SK-N-SH treated with all-trans-retinoic acid at 6 μM for 48 hours (cell line): Measurements from ENCODE around the gene SEC31A.

Experiments
- ATAC-seq: fragments of 200-7000 bp; cut with Tn5 transposase; 3 replicates; pipeline ENCODE4 v1.9.1; 2020; ENCODE audit warnings: mild to moderate bottlenecking, moderate library complexity
- ARNTL ChIP-seq: fragments of 450-650 bp; formaldehyde crosslinking; IDR thresholded peaks from 2 replicates; pipeline ENCODE4 v1.5.0; 2020; ENCODE audit warnings: low read depth, mild to moderate bottlenecking, moderate library complexity, borderline replicate concordance
- BACH2 ChIP-seq: fragments of 250-450 bp; sonication (Bioruptor Pico); IDR thresholded peaks from 2 replicates; pipeline ENCODE4 v1.9.0; 2021; ENCODE audit warnings: mild to moderate bottlenecking, borderline replicate concordance
- CREB5 ChIP-seq: fragments of 250-450 bp; sonication (Bioruptor Pico); IDR thresholded peaks from 2 replicates; pipeline ENCODE4 v1.5.1; 2020; ENCODE audit warnings: low read depth, mild to moderate bottlenecking, moderate library complexity
- CSRNP3 ChIP-seq: fragments of 250-450 bp; sonication (Bioruptor Pico); IDR thresholded peaks from 2 replicates; pipeline ENCODE4 v1.5.1; 2021; ENCODE audit warnings: mild to moderate bottlenecking, moderate library complexity
- GLIS3 ChIP-seq: fragments of 250-450 bp; sonication (Bioruptor Pico); IDR thresholded peaks from 2 replicates; pipeline ENCODE4 v1.5.0; 2020; ENCODE audit warnings: mild to moderate bottlenecking, moderate library complexity
- ISL1 ChIP-seq: fragments of 250-450 bp; sonication (Bioruptor Pico); IDR thresholded peaks from 2 replicates; pipeline ENCODE4 v2.1.2; 2022; ENCODE audit warnings: mild to moderate bottlenecking, moderate library complexity
- PPARA ChIP-seq: fragments of 250-450 bp; sonication (Bioruptor Pico); IDR thresholded peaks from 2 replicates; pipeline ENCODE4 v1.5.0; 2020; ENCODE audit warnings: mild to moderate bottlenecking, borderline replicate concordance
- RARB ChIP-seq: fragments of 250-450 bp; sonication (Bioruptor Pico); IDR thresholded peaks from 2 replicates; pipeline ENCODE4 v1.8.0; 2021; ENCODE audit warnings: mild to moderate bottlenecking, moderate library complexity
- SNAI2 ChIP-seq: fragments of 250-450 bp; sonication (Bioruptor Pico); IDR thresholded peaks from 2 replicates; pipeline ENCODE4 v1.5.0; 2020; ENCODE audit warnings: mild to moderate bottlenecking, moderate library complexity
- TCF4 ChIP-seq: fragments of 250-450 bp; sonication (Bioruptor Pico); IDR thresholded peaks from 2 replicates; pipeline ENCODE4 v1.8.0; 2021; ENCODE audit warnings: mild to moderate bottlenecking, moderate library complexity, borderline replicate concordance
- TOX ChIP-seq: fragments of 250-450 bp; sonication (Bioruptor Pico); IDR thresholded peaks from 2 replicates; pipeline ENCODE4 v1.8.0; 2021; ENCODE audit warnings: mild to moderate bottlenecking, moderate library complexity, borderline replicate concordance
- ZC3H10 ChIP-seq: fragments of 250-450 bp; sonication (Bioruptor Pico); IDR thresholded peaks from 2 replicates; pipeline ENCODE4 v1.5.1; 2021; ENCODE audit warnings: mild to moderate bottlenecking, moderate library complexity
- ZFP30 ChIP-seq: fragments of 450-650 bp; formaldehyde crosslinking; IDR thresholded peaks from 2 replicates; pipeline ENCODE4 v1.5.0; 2022; ENCODE audit warnings: mild to moderate bottlenecking, moderate library complexity
- ZNF565 ChIP-seq: fragments of 450-650 bp; formaldehyde crosslinking; conservative IDR thresholded peaks from 2 replicates; pipeline ENCODE4 v1.5.0; 2020; ENCODE audit warnings: low read depth, mild to moderate bottlenecking, moderate library complexity
- ZNF70 ChIP-seq: fragments of 450-650 bp; formaldehyde crosslinking; IDR thresholded peaks from 2 replicates; pipeline ENCODE4 v1.5.0; 2020; ENCODE audit warnings: mild to moderate bottlenecking, moderate library complexity
- ZNF8 ChIP-seq: fragments of 450-650 bp; formaldehyde crosslinking; IDR thresholded peaks from 2 replicates; pipeline ENCODE4 v1.5.0; 2020; ENCODE audit warnings: mild to moderate bottlenecking, moderate library complexity
- TF ChIP-seq, protein P1 (sequence below): fragments of 250-450 bp; sonication (Bioruptor Pico); IDR thresholded peaks from 2 replicates; pipeline ENCODE4 v1.5.0; 2020; ENCODE audit warnings: mild to moderate bottlenecking, moderate library complexity
- TF ChIP-seq, protein P2 (sequence below): fragments of 250-450 bp; sonication (Bioruptor Pico); IDR thresholded peaks from 2 replicates; pipeline ENCODE4 v1.8.0; 2020; ENCODE audit warnings: mild to moderate bottlenecking, moderate library complexity, borderline replicate concordance

Gene SEC31A

DNA sequence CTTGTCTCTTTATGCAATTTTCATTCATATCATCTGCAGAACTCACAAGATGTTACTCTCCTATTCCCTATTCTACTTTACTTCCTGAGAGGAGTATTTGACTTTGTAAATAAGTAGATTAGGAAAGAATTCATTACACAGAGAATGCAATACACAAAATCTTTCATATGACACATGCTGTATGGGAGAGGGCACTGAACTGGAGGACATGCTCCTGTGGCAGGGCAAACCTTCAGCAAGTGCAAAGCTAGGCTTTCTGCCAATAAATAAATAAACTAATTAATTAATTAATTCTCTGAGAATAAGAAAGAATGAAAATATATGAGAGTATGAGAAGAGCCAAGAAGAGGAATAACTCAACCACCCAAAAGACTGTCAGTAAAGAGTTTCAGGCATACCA lies 43.5 kb upstream of the SEC31A start:
- ATAC-seq, result no peak
- TF ChIP-seq CREB5 (CRISPR knock-in tag) (no peak), ZFP30 (CRISPR knock-in tag) (no peak), ZNF70 (no peak), ARNTL (CRISPR knock-in tag) (no peak), TOX (CRISPR knock-in tag) (no peak), SNAI2 (CRISPR knock-in tag) (no peak), ZC3H10 (no peak)
- TF ChIP-seq, protein P1, sequence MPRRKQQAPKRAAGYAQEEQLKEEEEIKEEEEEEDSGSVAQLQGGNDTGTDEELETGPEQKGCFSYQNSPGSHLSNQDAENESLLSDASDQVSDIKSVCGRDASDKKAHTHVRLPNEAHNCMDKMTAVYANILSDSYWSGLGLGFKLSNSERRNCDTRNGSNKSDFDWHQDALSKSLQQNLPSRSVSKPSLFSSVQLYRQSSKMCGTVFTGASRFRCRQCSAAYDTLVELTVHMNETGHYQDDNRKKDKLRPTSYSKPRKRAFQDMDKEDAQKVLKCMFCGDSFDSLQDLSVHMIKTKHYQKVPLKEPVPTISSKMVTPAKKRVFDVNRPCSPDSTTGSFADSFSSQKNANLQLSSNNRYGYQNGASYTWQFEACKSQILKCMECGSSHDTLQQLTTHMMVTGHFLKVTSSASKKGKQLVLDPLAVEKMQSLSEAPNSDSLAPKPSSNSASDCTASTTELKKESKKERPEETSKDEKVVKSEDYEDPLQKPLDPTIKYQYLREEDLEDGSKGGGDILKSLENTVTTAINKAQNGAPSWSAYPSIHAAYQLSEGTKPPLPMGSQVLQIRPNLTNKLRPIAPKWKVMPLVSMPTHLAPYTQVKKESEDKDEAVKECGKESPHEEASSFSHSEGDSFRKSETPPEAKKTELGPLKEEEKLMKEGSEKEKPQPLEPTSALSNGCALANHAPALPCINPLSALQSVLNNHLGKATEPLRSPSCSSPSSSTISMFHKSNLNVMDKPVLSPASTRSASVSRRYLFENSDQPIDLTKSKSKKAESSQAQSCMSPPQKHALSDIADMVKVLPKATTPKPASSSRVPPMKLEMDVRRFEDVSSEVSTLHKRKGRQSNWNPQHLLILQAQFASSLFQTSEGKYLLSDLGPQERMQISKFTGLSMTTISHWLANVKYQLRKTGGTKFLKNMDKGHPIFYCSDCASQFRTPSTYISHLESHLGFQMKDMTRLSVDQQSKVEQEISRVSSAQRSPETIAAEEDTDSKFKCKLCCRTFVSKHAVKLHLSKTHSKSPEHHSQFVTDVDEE (CRISPR knock-in tag), result no peak
- TF ChIP-seq, protein P2, sequence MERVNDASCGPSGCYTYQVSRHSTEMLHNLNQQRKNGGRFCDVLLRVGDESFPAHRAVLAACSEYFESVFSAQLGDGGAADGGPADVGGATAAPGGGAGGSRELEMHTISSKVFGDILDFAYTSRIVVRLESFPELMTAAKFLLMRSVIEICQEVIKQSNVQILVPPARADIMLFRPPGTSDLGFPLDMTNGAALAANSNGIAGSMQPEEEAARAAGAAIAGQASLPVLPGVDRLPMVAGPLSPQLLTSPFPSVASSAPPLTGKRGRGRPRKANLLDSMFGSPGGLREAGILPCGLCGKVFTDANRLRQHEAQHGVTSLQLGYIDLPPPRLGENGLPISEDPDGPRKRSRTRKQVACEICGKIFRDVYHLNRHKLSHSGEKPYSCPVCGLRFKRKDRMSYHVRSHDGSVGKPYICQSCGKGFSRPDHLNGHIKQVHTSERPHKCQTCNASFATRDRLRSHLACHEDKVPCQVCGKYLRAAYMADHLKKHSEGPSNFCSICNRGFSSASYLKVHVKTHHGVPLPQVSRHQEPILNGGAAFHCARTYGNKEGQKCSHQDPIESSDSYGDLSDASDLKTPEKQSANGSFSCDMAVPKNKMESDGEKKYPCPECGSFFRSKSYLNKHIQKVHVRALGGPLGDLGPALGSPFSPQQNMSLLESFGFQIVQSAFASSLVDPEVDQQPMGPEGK (CRISPR knock-in tag), result no peak

GRCh38 chr4:82930848-82931755 lies 40.1 kb upstream of the SEC31A start:
- TF ChIP-seq GLIS3 (CRISPR knock-in tag) (no peak), SNAI2 (CRISPR knock-in tag) (no peak), ZNF565 (no peak), ZNF8 (no peak), TCF4 (CRISPR knock-in tag) (no peak), BACH2 (CRISPR knock-in tag) (no peak), RARB (CRISPR knock-in tag) (no peak), PPARA (CRISPR knock-in tag) (no peak), ZC3H10 (no peak), ISL1 (no peak), ZNF70 (no peak), CSRNP3 (CRISPR knock-in tag) (no peak), CREB5 (CRISPR knock-in tag) (no peak)
- TF ChIP-seq, protein P2 (CRISPR knock-in tag), result no peak
- TF ChIP-seq, protein P1 (CRISPR knock-in tag), result no peak
- TF ChIP-seq, all 23 proteins: peak for 0
- no peak for ATAC-seq
